Activated T-cell treated with anti-CD3 and anti-CD28 coated beads, Interleukin-2, amount 50 U/mL, for 4 hours (primary cell): Measurements from ENCODE around the gene ASB10. TPM values are rescaled to one million over a fixed set of nuclear protein-coding genes. Genes with fewer than 3 reads are reported as not detected.

Experiments used
- ATAC-seq, 2 donors: fragments of 200-7000 bp; cut with Tn5 transposase; one replicate each; pipeline ENCODE4 v1.10.0; 2021
- DNase-seq: peaks from one replicate; pipeline ENCODE4 v3.0.0-alpha.2; 2020
- H3K27me3 Mint-ChIP-seq: one replicate; pipeline ENCODE4 v1.8.0; 2021; ENCODE audit warnings: low read depth, mixed read lengths
- H3K36me3 Mint-ChIP-seq: one replicate; pipeline ENCODE4 v1.8.0; 2022; ENCODE audit warnings: mixed read lengths; ENCODE audit not compliant: insufficient read depth
- H3K4me1 Mint-ChIP-seq: one replicate; pipeline ENCODE4 v1.8.0; 2021; ENCODE audit warnings: low read depth, mixed read lengths
- H3K4me3 Mint-ChIP-seq: one replicate; pipeline ENCODE4 v1.8.0; 2021; ENCODE audit warnings: mild to moderate bottlenecking, moderate library complexity, mixed read lengths
- H3K9me3 Mint-ChIP-seq: one replicate; pipeline ENCODE4 v1.8.0; 2021; ENCODE audit warnings: mixed read lengths
- total RNA-seq, 3 donors: library from RNA; stranded (reverse); gene quantifications; one replicate each; pipeline ENCODE4 v1.2.1, GENCODE V29; 2021

The ASB10 gene
- total RNA-seq, 3 donors from 2014 or later: not detected

GRCh38 chr7:151225948-151226510, 39.0 kb upstream of the ASB10 start:
- H3K4me3 Mint-ChIP-seq: peak overlapping the region; percentile 100
- H3K36me3 Mint-ChIP-seq: peaks cover 36% of the 10 kb centered on the region
- H3K9me3 Mint-ChIP-seq: no peaks in the 10 kb centered on the region
- peaks cover 37% of the 10 kb centered on the region for H3K4me1 Mint-ChIP-seq
- DNase-seq (no peak), ATAC-seq (no peak)
- H3K27me3 Mint-ChIP-seq: no peaks in the 10 kb centered on the region

GRCh38 chr7:151223728-151224127, 36.7 kb upstream of the ASB10 start:
- Mint-ChIP-seq H3K4me1 (peaks cover 37% of the 10 kb centered on the region), H3K4me3 (no peak overlapping the region), H3K36me3 (peaks cover 45% of the 10 kb centered on the region), H3K27me3 (no peaks in the 10 kb centered on the region), H3K9me3 (no peaks in the 10 kb centered on the region)
- ATAC-seq: no peak
- DNase-seq: no peak

- H3K9me3 Mint-ChIP-seq: no peaks in the 10 kb centered on the region
- H3K36me3 Mint-ChIP-seq: peaks cover 51% of the 10 kb centered on the region
- DNase-seq (no peak), ATAC-seq (no peak)
- H3K27me3 Mint-ChIP-seq: no peaks in the 10 kb centered on the region
- no peak overlapping the region for H3K4me3 Mint-ChIP-seq
- H3K4me1 Mint-ChIP-seq: no peaks in the 10 kb centered on the region
Observed at GRCh38 chr7:151218170-151218569, 31.1 kb upstream of the ASB10 start.

- peaks cover 2% of the 10 kb centered on the region for H3K4me1 Mint-ChIP-seq
- no peaks in the 10 kb centered on the region for H3K9me3 Mint-ChIP-seq
- DNase-seq (no peak), ATAC-seq (no peak)
- no peaks in the 10 kb centered on the region for H3K27me3 Mint-ChIP-seq
- H3K4me3 Mint-ChIP-seq: no peak overlapping the region
- peaks cover 47% of the 10 kb centered on the region for H3K36me3 Mint-ChIP-seq
Observed at GRCh38 chr7:151215396-151215795, 28.3 kb upstream of the ASB10 start.

- Mint-ChIP-seq H3K4me1 (peaks cover 3% of the 10 kb centered on the region), H3K9me3 (no peaks in the 10 kb centered on the region), H3K27me3 (no peaks in the 10 kb centered on the region), H3K4me3 (no peak overlapping the region), H3K36me3 (peaks cover 39% of the 10 kb centered on the region)
- no peak for ATAC-seq
- DNase-seq: no peak
Observed at GRCh38 chr7:151213826-151214225, 26.8 kb upstream of the ASB10 start.

GRCh38 chr7:151212626-151213025, 25.6 kb upstream of the ASB10 start:
- H3K27me3 Mint-ChIP-seq: no peaks in the 10 kb centered on the region
- DNase-seq (no peak), ATAC-seq (no peak)
- no peaks in the 10 kb centered on the region for H3K9me3 Mint-ChIP-seq
- peaks cover 28% of the 10 kb centered on the region for H3K36me3 Mint-ChIP-seq
- H3K4me1 Mint-ChIP-seq: peaks cover 13% of the 10 kb centered on the region
- H3K4me3 Mint-ChIP-seq: no peak overlapping the region

GRCh38 chr7:151211155-151211772, 24.2 kb upstream of the ASB10 start:
- no peaks in the 10 kb centered on the region for H3K9me3 Mint-ChIP-seq
- no peak overlapping the region for H3K4me3 Mint-ChIP-seq
- DNase-seq (no peak), ATAC-seq (no peak)
- no peaks in the 10 kb centered on the region for H3K27me3 Mint-ChIP-seq
- peaks cover 28% of the 10 kb centered on the region for H3K36me3 Mint-ChIP-seq
- H3K4me1 Mint-ChIP-seq: peaks cover 26% of the 10 kb centered on the region

- no peak within 1 kb of the TSS for H3K4me3 Mint-ChIP-seq
Observed at GRCh38 chr7:151210087-151210854, 23.2 kb upstream of the ASB10 start, which contains the start of gene H2BK1. Gene H2BK1, minus strand, starts transcription at chr7:151210488. Its CDS starts 170 bp downstream, at chr7:151210318.

GRCh38 chr7:151209588-151209987, 22.5 kb upstream of the ASB10 start:
- no peaks in the 10 kb centered on the region for H3K9me3 Mint-ChIP-seq
- H3K27me3 Mint-ChIP-seq: peaks cover 7% of the 10 kb centered on the region
- H3K4me1 Mint-ChIP-seq: peaks cover 30% of the 10 kb centered on the region
- no peak overlapping the region for H3K4me3 Mint-ChIP-seq
- ATAC-seq (no peak), DNase-seq (no peak)
- H3K36me3 Mint-ChIP-seq: peaks cover 16% of the 10 kb centered on the region

More at GRCh38 chr7:151210087-151210854, 23.2 kb upstream of the ASB10 start, which contains the start of gene H2BK1:
- peaks cover 30% of the 10 kb centered on the region for H3K4me1 Mint-ChIP-seq
- H3K27me3 Mint-ChIP-seq: peaks cover 2% of the 10 kb centered on the region
- no peaks in the 10 kb centered on the region for H3K9me3 Mint-ChIP-seq
- no peak for ATAC-seq
- H3K36me3 Mint-ChIP-seq: peaks cover 21% of the 10 kb centered on the region
- no peak for DNase-seq

- H3K4me3 Mint-ChIP-seq: no peak overlapping the region
- peaks cover 8% of the 10 kb centered on the region for H3K36me3 Mint-ChIP-seq
- H3K9me3 Mint-ChIP-seq: no peaks in the 10 kb centered on the region
- peaks cover 10% of the 10 kb centered on the region for H3K27me3 Mint-ChIP-seq
- DNase-seq (no peak), ATAC-seq (no peak)
- peaks cover 30% of the 10 kb centered on the region for H3K4me1 Mint-ChIP-seq
Observed at GRCh38 chr7:151208253-151208862, 21.3 kb upstream of the ASB10 start.

- H3K27me3 Mint-ChIP-seq: peaks cover 10% of the 10 kb centered on the region
- H3K4me3 Mint-ChIP-seq: no peak overlapping the region
- ATAC-seq: no peak
- peaks cover 3% of the 10 kb centered on the region for H3K36me3 Mint-ChIP-seq
- DNase-seq: no peak
- peaks cover 30% of the 10 kb centered on the region for H3K4me1 Mint-ChIP-seq
- H3K9me3 Mint-ChIP-seq: no peaks in the 10 kb centered on the region
Observed at GRCh38 chr7:151207804-151208203, 20.8 kb upstream of the ASB10 start.

GRCh38 chr7:151207315-151207714, 20.3 kb upstream of the ASB10 start:
- H3K4me1 Mint-ChIP-seq: peaks cover 30% of the 10 kb centered on the region
- peaks cover 10% of the 10 kb centered on the region for H3K27me3 Mint-ChIP-seq
- peak overlapping the region; percentile 9 for H3K4me3 Mint-ChIP-seq
- H3K36me3 Mint-ChIP-seq: peaks cover 3% of the 10 kb centered on the region
- no peaks in the 10 kb centered on the region for H3K9me3 Mint-ChIP-seq
- peak; percentile 17 to 25 for ATAC-seq
- no peak for DNase-seq

GRCh38 chr7:151206914-151207313, 19.9 kb upstream of the ASB10 start:
- H3K4me3 Mint-ChIP-seq: peak overlapping the region; percentile 9
- peaks cover 30% of the 10 kb centered on the region for H3K4me1 Mint-ChIP-seq
- H3K27me3 Mint-ChIP-seq: peaks cover 12% of the 10 kb centered on the region
- DNase-seq: no peak
- peaks cover 1% of the 10 kb centered on the region for H3K36me3 Mint-ChIP-seq
- no peaks in the 10 kb centered on the region for H3K9me3 Mint-ChIP-seq
- ATAC-seq: peak; percentile 35 to 47

GRCh38 chr7:151205730-151206129, 18.7 kb upstream of the ASB10 start:
- H3K27me3 Mint-ChIP-seq: peaks cover 12% of the 10 kb centered on the region
- ATAC-seq: no peak
- H3K9me3 Mint-ChIP-seq: no peaks in the 10 kb centered on the region
- DNase-seq: no peak
- H3K4me1 Mint-ChIP-seq: peaks cover 30% of the 10 kb centered on the region
- no peaks in the 10 kb centered on the region for H3K36me3 Mint-ChIP-seq
- H3K4me3 Mint-ChIP-seq: no peak overlapping the region
